ENCODE data around the gene HHIPL1. TPM values are rescaled to one million over a fixed set of nuclear protein-coding genes. Genes with fewer than 3 reads are reported as not detected.

Gene HHIPL1
- total RNA-seq, 2 experiments from 2014 or later, result 0.17 TPM

DNA sequence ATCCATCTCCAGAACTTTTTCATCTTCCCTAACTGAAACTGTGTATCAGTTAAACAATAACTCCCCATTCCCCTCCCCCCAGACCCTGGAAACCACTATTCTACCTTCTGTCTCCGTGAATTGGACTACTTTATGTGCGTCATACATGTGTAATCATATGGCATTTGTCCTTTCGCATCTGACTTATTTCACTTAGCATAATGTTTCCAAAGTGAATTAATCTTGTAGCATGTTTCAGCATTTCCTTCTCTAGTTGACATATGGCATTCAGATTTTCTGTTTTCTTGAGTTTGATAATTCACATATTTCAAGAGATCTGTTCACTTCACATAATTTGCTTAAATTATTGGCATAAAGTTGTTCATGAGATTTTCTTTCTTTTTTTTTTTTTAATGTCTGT, 49.0 kb downstream of the HHIPL1 start:
- ATAC-seq (ENCODE audit: low read depth) (no peak), DNase-seq (no peak)
- peaks cover 16% of the 10 kb centered on the region for H3K27me3 Mint-ChIP-seq
- H3K4me3 Mint-ChIP-seq, result no peak overlapping the region
- no peaks in the 10 kb centered on the region for H3K36me3 Mint-ChIP-seq
- POLR2A ChIA-PET, result no interaction called here
- H3K4me1 Mint-ChIP-seq, result peaks cover 2% of the 10 kb centered on the region
- H3K27ac Mint-ChIP-seq, result no peak overlapping the region
- no peaks in the 10 kb centered on the region for H3K9me3 Mint-ChIP-seq

DNA sequence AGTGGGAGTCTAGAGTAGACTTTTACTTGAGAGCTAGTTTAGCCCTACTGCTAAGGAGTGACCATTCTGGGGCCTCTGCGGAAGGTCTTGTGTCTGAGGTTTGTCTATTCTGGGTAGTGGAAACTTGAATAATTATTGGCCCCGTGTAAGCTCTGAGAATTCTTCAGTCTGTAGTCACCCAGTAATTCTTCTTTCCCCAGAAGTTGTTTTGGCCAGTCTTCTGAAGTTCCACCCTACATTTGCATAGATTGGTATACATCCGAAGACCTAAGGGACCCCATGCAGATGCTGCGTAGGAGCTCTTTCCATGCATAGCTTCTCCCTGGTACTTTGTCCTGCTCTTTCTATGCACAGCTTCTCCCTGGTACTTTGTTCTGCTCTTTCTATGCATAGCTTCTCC, 52.0 kb downstream of the HHIPL1 start:
- Mint-ChIP-seq H3K27ac (no peak overlapping the region), H3K4me1 (peaks cover 4% of the 10 kb centered on the region), H3K4me3 (no peak overlapping the region), H3K9me3 (no peaks in the 10 kb centered on the region), H3K27me3 (peaks cover 7% of the 10 kb centered on the region), H3K36me3 (no peaks in the 10 kb centered on the region)
- ATAC-seq (ENCODE audit: low read depth), result no peak
- DNase-seq, result no peak
- POLR2A ChIA-PET, result no interaction called here

DNA sequence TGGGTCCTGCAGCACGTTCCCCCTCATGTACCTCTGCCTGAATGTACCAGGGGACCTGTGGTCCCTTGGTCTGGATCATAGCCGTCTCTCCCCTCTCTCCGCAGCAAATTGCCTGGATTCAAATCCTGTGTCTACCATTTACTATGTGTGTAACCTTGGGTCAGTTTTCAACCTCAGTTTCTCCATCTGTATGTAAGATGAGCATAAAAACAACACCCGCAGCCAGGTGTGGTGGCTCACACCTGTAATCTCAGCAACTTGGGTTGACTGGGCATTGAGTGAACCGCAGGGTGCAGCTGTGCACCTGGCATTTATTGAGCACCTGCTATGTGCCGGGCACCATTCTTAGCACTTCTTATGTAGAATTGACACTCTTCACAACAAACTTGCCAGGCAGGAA, 53.3 kb downstream of the HHIPL1 start:
- Mint-ChIP-seq H3K36me3 (no peaks in the 10 kb centered on the region), H3K27ac (no peak overlapping the region), H3K27me3 (peaks cover 7% of the 10 kb centered on the region), H3K9me3 (peaks cover 3% of the 10 kb centered on the region), H3K4me1 (peaks cover 4% of the 10 kb centered on the region), H3K4me3 (no peak overlapping the region)
- no peak for DNase-seq
- no peak for ATAC-seq (ENCODE audit: low read depth)
- POLR2A ChIA-PET, result no interaction called here

DNA sequence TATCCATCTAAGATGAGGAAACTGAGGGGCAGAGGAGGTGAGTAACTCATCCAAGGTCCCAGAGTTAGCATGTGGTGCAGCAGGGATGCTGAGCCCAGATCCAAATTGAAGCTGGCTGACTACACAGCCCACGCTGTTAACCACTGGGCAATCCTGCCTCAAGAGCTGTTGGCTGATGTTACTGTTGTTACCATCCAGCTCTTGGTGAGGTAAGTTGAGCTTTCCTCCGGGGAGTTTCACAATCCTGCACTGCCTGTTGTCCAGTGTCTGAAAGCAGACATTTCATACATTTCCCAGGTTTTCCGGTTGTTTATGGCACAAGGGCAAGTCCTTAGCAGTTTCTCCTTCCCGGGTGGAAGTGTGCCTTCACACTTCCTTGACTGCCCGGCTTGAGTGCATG, 53.7 kb downstream of the HHIPL1 start:
- Mint-ChIP-seq H3K4me1 (peaks cover 4% of the 10 kb centered on the region), H3K27ac (no peak overlapping the region), H3K27me3 (peaks cover 7% of the 10 kb centered on the region), H3K36me3 (no peaks in the 10 kb centered on the region), H3K9me3 (peaks cover 7% of the 10 kb centered on the region), H3K4me3 (no peak overlapping the region)
- DNase-seq (no peak), ATAC-seq (ENCODE audit: low read depth) (no peak)
- POLR2A ChIA-PET, result no interaction called here

DNA sequence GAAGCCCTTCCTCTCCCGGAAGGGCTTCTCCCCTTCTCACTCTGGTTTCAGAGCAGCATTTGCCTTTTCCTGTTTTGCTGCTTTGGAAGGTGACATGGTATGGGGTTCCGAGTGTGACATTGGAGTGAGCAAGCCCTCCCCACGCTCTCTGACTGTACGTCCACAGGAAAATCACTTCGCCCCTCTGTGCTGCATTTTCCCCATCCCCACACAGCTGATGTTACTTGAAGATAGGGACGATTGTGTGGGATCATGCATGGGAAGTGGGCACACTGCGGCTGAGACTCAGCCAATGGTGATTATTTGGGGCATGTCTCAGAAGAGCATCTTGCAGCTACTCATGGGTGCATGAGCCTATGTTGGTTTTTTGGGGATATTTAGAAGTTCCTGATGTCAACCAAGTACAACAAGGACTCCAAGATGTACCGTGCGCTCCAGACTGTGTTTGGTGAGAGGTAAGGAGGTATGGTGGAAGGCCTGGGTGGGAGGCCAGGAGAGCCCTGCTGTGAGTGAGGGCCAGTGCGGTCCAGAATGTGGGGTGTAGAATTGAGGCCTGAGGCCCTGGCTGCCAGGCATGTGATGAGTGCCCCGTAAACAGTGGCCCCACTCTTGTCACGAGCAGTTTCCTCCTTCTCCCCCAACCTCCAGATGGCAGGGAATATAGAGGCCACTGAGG, 54.3 kb downstream of the HHIPL1 start:
- H3K9me3 Mint-ChIP-seq, result peaks cover 9% of the 10 kb centered on the region
- H3K4me1 Mint-ChIP-seq, result peaks cover 4% of the 10 kb centered on the region
- H3K27ac Mint-ChIP-seq, result no peak overlapping the region
- DNase-seq (no peak), ATAC-seq (ENCODE audit: low read depth) (no peak)
- POLR2A ChIA-PET, result no interaction called here
- no peaks in the 10 kb centered on the region for H3K36me3 Mint-ChIP-seq
- H3K27me3 Mint-ChIP-seq, result peaks cover 1% of the 10 kb centered on the region
- no peak overlapping the region for H3K4me3 Mint-ChIP-seq

DNA sequence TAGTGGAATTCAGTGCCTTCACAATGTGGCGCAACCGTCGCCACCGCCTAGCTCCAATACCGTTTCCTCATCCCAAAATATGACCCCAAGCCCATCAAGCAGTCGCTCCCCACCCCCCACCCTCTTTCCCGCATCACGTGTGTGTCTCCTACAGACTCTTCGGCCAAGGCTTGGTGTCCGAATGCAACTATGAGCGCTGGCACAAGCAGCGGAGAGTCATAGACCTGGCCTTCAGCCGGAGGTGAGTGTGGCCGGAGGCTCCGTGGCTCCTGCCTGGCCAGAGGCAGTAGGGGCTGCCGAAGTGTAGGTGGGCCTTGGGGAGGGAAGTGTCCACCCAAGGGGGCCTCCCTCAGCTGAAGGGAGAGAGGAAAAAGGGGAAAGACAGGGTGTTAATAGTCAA, 54.9 kb downstream of the HHIPL1 start:
- no peaks in the 10 kb centered on the region for H3K36me3 Mint-ChIP-seq
- DNase-seq (no peak), ATAC-seq (ENCODE audit: low read depth) (no peak)
- H3K4me3 Mint-ChIP-seq, result no peak overlapping the region
- peaks cover 1% of the 10 kb centered on the region for H3K27me3 Mint-ChIP-seq
- POLR2A ChIA-PET, result no interaction called here
- H3K4me1 Mint-ChIP-seq, result peaks cover 4% of the 10 kb centered on the region
- H3K27ac Mint-ChIP-seq, result no peak overlapping the region
- peaks cover 11% of the 10 kb centered on the region for H3K9me3 Mint-ChIP-seq

DNA sequence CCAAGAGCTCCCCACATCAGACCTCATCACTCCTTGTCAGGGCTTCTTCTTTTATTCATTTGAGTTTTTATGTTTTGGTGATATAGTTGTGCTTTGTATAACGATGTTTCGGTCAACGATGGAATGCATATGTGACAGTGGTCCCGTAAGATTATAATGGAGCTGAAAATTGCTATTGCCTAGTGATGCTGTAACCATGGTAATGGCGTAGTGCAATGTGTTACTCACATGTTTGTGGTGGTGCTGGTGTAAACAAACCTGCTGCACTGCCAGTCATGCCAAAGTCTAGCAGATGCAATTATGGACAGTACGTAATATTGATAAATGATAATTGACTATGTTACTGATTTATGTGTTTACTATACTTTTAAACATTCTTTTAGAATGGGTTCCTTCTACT, 55.5 kb downstream of the HHIPL1 start:
- H3K36me3 Mint-ChIP-seq, result no peaks in the 10 kb centered on the region
- peaks cover 4% of the 10 kb centered on the region for H3K4me1 Mint-ChIP-seq
- peaks cover 1% of the 10 kb centered on the region for H3K27me3 Mint-ChIP-seq
- H3K4me3 Mint-ChIP-seq, result no peak overlapping the region
- POLR2A ChIA-PET, result no interaction called here
- no peak overlapping the region for H3K27ac Mint-ChIP-seq
- ATAC-seq (ENCODE audit: low read depth), result no peak
- peaks cover 11% of the 10 kb centered on the region for H3K9me3 Mint-ChIP-seq
- no peak for DNase-seq

DNA sequence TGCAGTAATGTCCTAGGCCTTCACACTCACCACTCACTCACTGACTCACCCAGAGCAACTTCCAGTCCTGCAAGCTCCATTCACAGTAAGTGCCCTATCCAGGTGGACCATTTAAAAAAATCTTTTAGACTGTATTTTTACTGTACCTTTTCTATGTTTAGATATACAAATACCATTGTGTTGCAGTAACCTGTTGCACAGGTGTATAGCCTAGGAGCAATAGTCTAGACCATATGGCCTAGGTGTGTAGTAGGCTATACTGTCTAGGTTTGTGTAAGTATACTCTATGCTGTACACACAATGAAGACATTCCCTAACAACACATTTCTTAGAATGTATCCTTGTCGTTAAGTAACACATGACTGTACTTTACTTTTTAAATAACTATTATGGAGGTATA, 56.3 kb downstream of the HHIPL1 start:
- POLR2A ChIA-PET, result no interaction called here
- H3K27me3 Mint-ChIP-seq, result peaks cover 1% of the 10 kb centered on the region
- no peak for DNase-seq
- H3K9me3 Mint-ChIP-seq, result peaks cover 11% of the 10 kb centered on the region
- H3K4me1 Mint-ChIP-seq, result peaks cover 4% of the 10 kb centered on the region
- no peaks in the 10 kb centered on the region for H3K36me3 Mint-ChIP-seq
- H3K27ac Mint-ChIP-seq, result no peak overlapping the region
- H3K4me3 Mint-ChIP-seq, result no peak overlapping the region
- no peak for ATAC-seq (ENCODE audit: low read depth)

DNA sequence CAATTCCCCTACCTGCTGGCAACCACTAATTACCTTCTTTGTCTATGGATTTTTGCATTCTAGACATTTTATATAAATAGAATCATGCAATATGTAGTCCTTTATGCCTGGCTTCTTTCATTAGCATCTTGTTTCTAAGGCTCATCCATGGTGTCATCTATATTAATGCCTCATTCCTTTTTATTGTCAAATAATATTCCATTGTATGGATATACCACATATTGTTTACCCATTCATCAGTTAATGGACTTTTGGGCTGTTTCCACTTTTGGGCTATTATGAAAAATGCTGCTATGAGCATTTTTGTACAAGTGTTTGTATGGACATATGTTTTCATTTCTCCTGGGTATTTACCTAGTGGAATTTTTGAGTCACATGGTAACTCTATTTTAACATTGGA, 57.2 kb downstream of the HHIPL1 start:
- Mint-ChIP-seq H3K27ac (no peak overlapping the region), H3K4me3 (no peak overlapping the region), H3K9me3 (peaks cover 11% of the 10 kb centered on the region), H3K4me1 (peaks cover 4% of the 10 kb centered on the region), H3K27me3 (peaks cover 1% of the 10 kb centered on the region), H3K36me3 (no peaks in the 10 kb centered on the region)
- no peak for ATAC-seq (ENCODE audit: low read depth)
- POLR2A ChIA-PET, result no interaction called here
- DNase-seq, result no peak

DNA sequence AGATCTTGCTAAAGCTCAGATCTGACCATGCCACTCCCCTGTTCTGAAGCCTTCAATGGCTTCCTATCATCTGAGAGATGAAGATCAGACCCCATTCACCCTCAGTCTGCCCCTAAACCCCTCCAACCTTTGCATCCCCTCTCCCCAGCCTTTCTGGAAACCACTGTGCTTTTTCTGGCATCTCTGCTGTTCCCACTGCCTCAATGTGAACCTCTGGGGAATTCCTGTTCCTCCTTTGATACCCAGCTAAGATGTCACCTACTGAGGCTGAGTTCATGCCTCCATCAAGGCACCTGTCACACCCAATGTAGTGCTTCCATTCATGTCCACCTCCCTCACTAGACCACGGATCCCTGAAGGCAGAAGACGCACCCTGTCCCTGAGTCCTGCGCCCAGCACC, 58.5 kb downstream of the HHIPL1 start:
- Mint-ChIP-seq H3K4me1 (peaks cover 4% of the 10 kb centered on the region), H3K9me3 (peaks cover 11% of the 10 kb centered on the region), H3K4me3 (no peak overlapping the region), H3K36me3 (no peaks in the 10 kb centered on the region), H3K27me3 (no peaks in the 10 kb centered on the region), H3K27ac (no peak overlapping the region)
- ATAC-seq (ENCODE audit: low read depth) (no peak), DNase-seq (no peak)
- POLR2A ChIA-PET, result no interaction called here

DNA sequence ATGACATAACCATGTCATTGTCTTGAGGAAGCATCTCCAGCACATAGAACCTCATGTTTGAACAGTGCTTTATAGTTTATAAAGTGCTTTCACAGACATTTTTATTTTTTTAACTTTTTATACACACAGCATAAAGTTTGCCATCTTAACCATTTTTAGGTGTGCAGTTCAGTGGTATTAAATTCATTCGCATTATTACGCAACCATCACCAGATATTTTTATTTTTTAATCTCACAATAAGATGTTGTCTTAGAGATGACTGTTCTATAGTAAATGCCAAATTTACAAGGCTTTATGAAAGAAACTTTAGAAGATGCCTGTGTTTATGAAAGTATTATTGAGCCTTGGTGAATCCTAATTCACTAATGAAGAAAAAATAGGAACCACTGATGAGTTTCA, 59.1 kb downstream of the HHIPL1 start:
- H3K4me1 Mint-ChIP-seq, result peaks cover under 1% of the 10 kb centered on the region
- no peaks in the 10 kb centered on the region for H3K36me3 Mint-ChIP-seq
- DNase-seq (no peak), ATAC-seq (ENCODE audit: low read depth) (no peak)
- H3K4me3 Mint-ChIP-seq, result no peak overlapping the region
- H3K9me3 Mint-ChIP-seq, result peaks cover 11% of the 10 kb centered on the region
- H3K27ac Mint-ChIP-seq, result no peak overlapping the region
- POLR2A ChIA-PET, result no interaction called here
- H3K27me3 Mint-ChIP-seq, result peaks cover 5% of the 10 kb centered on the region

DNA sequence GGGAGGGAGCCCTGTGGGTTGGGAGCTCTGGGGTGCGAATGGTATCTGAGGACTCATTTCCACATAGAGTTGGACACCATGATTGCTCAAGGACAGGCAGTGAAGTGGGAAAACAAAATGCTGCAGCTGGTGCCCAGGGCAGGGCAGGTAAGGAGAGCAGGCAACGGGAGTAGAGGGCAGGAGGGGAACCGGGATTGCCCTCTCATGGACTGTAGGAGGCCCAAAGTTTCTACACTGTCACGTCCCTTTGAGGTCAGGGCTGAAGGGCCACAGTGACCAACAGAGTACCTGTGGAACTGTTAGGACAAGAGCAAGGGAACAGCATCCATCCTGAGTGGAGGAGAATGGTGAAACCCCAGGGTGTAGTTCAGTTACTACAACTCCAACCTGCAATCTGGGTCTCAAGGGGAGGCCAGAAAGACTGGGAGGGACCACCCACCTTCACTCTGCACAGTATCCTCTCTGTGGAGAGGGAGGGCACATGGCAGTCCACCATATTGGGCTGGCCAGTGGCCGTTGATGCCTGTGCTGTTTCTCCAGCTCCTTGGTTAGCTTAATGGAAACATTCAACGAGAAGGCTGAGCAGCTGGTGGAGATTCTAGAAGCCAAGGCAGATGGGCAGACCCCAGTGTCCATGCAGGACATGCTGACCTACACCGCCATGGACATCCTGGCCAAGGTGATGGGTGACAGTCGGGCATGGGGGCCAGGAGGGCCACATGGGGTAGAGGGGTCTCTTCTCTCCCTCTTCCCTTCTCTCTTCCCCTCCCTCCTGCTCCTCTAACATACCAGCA, 61.4 kb downstream of the HHIPL1 start:
- POLR2A ChIA-PET, result no interaction called here
- H3K36me3 Mint-ChIP-seq, result no peaks in the 10 kb centered on the region
- peaks cover 5% of the 10 kb centered on the region for H3K27me3 Mint-ChIP-seq
- peaks cover 11% of the 10 kb centered on the region for H3K9me3 Mint-ChIP-seq
- ATAC-seq (ENCODE audit: low read depth) (no peak), DNase-seq (no peak)
- no peaks in the 10 kb centered on the region for H3K4me1 Mint-ChIP-seq
- H3K27ac Mint-ChIP-seq, result no peak overlapping the region
- H3K4me3 Mint-ChIP-seq, result no peak overlapping the region

DNA sequence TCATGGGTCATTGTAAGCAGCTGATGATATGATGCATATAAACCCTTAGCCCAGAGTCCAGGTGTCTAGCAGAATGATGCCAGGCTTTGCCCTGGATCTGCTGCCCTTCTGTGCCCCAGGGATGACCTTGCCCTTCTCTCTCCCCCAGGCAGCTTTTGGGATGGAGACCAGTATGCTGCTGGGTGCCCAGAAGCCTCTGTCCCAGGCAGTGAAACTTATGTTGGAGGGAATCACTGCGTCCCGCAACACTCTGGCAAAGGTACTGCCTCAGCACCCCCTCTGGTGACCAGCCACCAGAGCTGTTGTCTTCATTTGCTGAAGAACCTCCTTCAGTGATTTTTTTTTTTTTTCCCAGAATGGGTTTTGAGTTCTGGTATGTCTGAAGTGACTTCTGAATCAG, 62.5 kb downstream of the HHIPL1 start:
- POLR2A ChIA-PET, result no interaction called here
- no peaks in the 10 kb centered on the region for H3K4me1 Mint-ChIP-seq
- no peak overlapping the region for H3K4me3 Mint-ChIP-seq
- no peaks in the 10 kb centered on the region for H3K36me3 Mint-ChIP-seq
- DNase-seq (no peak), ATAC-seq (ENCODE audit: low read depth) (no peak)
- no peak overlapping the region for H3K27ac Mint-ChIP-seq
- H3K9me3 Mint-ChIP-seq, result peaks cover 11% of the 10 kb centered on the region
- H3K27me3 Mint-ChIP-seq, result peaks cover 5% of the 10 kb centered on the region

DNA sequence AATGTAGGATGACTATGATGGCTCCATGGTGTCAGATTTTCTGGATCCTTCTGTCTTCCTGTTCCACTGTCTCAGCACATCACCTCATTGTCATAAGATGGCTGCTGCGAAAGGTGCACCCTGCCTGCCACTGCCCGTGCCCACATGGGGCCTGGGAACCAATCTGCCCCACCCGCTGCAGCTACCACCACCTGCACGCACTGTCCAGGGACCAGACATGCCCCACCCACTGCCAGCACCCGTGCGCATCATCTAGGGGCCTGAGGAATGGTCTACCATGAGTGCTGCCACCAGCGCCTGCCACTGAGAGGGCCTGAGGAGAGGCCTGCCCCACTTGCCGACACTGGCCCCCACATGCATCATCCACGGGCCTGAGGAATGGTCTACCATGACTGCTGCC, 63.0 kb downstream of the HHIPL1 start:
- Mint-ChIP-seq H3K4me1 (no peaks in the 10 kb centered on the region), H3K36me3 (no peaks in the 10 kb centered on the region), H3K4me3 (no peak overlapping the region), H3K27ac (no peak overlapping the region), H3K9me3 (peaks cover 9% of the 10 kb centered on the region), H3K27me3 (peaks cover 5% of the 10 kb centered on the region)
- POLR2A ChIA-PET, result no interaction called here
- ATAC-seq (ENCODE audit: low read depth), result no peak
- no peak for DNase-seq
